Testis (tissue), 3 donors: Measurements from ENCODE around the gene GPR132. TPM values are rescaled to one million over a fixed set of nuclear protein-coding genes. Genes with fewer than 3 reads are reported as not detected.

Experiments
- DNase-seq: peaks from one replicate; pipeline ENCODE4 v3.0.0-alpha.2; 2019
- H3K27ac ChIP-seq, 2 donors: fragments of 200-600 bp; sonication (generic); one replicate each; pipeline ENCODE4 v1.5.1; 2019
- H3K27me3 ChIP-seq: fragments of 200-600 bp; sonication (generic); one replicate; pipeline ENCODE4 v1.5.1; 2019
- H3K36me3 ChIP-seq: fragments of 200-600 bp; sonication (generic); one replicate; pipeline ENCODE4 v1.5.1; 2017; ENCODE audit warnings: low read depth; ENCODE audit errors: missing control alignments
- H3K4me1 ChIP-seq: fragments of 200-600 bp; sonication (generic); one replicate; pipeline ENCODE4 v1.5.1; 2019
- H3K4me3 ChIP-seq, 2 donors: fragments of 200-600 bp; sonication (generic); one replicate each; pipeline ENCODE4 v1.5.1; 2017 to 2019
- H3K9me3 ChIP-seq: fragments of 200-600 bp; sonication (generic); one replicate; pipeline ENCODE4 v1.5.1; 2017
- POLR2A ChIP-seq: fragments of 450-650 bp; IDR thresholded peaks from one replicate; pipeline ENCODE4 v1.6.1; 2017; ENCODE audit warnings: antibody characterized with exemption, mild to moderate bottlenecking, moderate library complexity
- WGBS, 2 donors: methylation state at CpG; one replicate each; pipeline ENCODE4 v1.1.5; 2018; 5-methylcytosine and 5-hydroxymethylcytosine counted together
- intact Hi-C: fragments of 100-400 bp; cut with DNase I; formaldehyde crosslinking; loops from one replicate; pipeline ENCODE4 v1.15.1; 2023; ENCODE audit warnings: low total_unique reads
- polyA plus RNA-seq: library from polyadenylated mRNA; stranded (reverse); fragments of 350-450 nt; fragmentation: Illumina TruSeq; extraction: RNeasy Lipid Tissue Mini Kit (QIAGEN cat#74804); gene quantifications from one replicate; pipeline ENCODE4 v1.2.3, GENCODE V29; 2014; ENCODE audit warnings: low read depth, low replicate concordance; ENCODE audit not compliant: insufficient read depth
- small RNA-seq, 2 donors: library from RNA; depleted of rRNA; stranded (forward); fragments of <200 nt; gene quantifications; one replicate each; pipeline ENCODE3, GENCODE V24; 2016
- total RNA-seq, 2 donors: library from RNA; depleted of rRNA; stranded (reverse); fragments of >200 nt; gene quantifications; one replicate each; pipeline ENCODE4 v1.2.3, GENCODE V29; 2016
- TF ChIP-seq, protein P1 (sequence below), 3 experiments: fragments of 450-650 bp in 2 of 3; fragments of 200-600 bp in 1 of 3; sonication (generic) in 1 of 3; IDR thresholded peaks; one replicate each; pipeline ENCODE4 v1.5.1; 2016 to 2019; ENCODE audit warnings: antibody characterized with exemption in 3 of 3, mild to moderate bottlenecking in 2 of 3, moderate library complexity in 1 of 3

The GPR132 gene
- total and polyA plus RNA-seq, 3 donors from 2014 or later, result 1.2 to 2.5 (median 2.0) TPM

DNA sequence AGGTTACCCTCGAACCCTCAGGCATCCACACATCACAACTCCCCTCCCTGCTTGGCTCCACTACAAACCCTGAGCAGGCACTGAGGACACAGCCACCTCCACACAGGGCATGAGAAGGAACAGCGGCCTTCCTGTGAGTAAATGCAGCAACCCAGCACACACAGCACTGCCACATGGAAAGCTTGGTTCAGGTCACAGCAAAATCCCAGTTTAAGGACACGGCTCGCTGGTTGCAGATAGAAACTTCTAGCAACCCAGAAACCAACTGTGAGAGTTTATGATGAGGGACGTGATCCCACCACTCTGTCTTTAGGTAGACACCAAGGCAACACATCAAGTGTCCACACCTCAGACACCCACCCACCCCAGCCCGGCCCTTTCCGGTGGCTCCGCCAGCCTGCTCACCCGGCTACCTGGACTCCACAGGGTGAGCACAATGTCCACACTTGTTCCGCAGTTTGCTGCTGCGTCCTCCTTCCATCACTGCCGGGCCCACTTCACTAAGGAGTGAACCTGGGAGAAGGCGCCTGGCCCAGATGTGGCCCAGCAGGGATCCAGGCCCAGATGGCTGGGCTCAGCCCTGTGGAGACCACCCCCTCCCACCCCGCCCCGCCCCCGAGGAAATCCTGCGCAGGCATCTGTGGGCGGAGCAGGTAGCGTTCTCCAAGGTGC, 57.5 kb downstream of the GPR132 start:
- H3K27ac ChIP-seq, result no peak overlapping the region
- H3K4me1 ChIP-seq, result no peaks in the 10 kb centered on the region
- no peaks in the 10 kb centered on the region for H3K36me3 ChIP-seq
- no peaks in the 10 kb centered on the region for H3K27me3 ChIP-seq
- DNase-seq, result no peak
- H3K9me3 ChIP-seq, result no peaks in the 10 kb centered on the region
- intact Hi-C loops, result no loop called here
- TF ChIP-seq POLR2A, result no peak
- TF ChIP-seq, protein P1, sequence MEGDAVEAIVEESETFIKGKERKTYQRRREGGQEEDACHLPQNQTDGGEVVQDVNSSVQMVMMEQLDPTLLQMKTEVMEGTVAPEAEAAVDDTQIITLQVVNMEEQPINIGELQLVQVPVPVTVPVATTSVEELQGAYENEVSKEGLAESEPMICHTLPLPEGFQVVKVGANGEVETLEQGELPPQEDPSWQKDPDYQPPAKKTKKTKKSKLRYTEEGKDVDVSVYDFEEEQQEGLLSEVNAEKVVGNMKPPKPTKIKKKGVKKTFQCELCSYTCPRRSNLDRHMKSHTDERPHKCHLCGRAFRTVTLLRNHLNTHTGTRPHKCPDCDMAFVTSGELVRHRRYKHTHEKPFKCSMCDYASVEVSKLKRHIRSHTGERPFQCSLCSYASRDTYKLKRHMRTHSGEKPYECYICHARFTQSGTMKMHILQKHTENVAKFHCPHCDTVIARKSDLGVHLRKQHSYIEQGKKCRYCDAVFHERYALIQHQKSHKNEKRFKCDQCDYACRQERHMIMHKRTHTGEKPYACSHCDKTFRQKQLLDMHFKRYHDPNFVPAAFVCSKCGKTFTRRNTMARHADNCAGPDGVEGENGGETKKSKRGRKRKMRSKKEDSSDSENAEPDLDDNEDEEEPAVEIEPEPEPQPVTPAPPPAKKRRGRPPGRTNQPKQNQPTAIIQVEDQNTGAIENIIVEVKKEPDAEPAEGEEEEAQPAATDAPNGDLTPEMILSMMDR (IDR thresholded peaks at IDR 0.05), result no peak
- H3K4me3 ChIP-seq, result no peak overlapping the region
- WGBS, 2 donors, result 95% methylated on average over 4 to 19 of the region's 19 CpGs

DNA sequence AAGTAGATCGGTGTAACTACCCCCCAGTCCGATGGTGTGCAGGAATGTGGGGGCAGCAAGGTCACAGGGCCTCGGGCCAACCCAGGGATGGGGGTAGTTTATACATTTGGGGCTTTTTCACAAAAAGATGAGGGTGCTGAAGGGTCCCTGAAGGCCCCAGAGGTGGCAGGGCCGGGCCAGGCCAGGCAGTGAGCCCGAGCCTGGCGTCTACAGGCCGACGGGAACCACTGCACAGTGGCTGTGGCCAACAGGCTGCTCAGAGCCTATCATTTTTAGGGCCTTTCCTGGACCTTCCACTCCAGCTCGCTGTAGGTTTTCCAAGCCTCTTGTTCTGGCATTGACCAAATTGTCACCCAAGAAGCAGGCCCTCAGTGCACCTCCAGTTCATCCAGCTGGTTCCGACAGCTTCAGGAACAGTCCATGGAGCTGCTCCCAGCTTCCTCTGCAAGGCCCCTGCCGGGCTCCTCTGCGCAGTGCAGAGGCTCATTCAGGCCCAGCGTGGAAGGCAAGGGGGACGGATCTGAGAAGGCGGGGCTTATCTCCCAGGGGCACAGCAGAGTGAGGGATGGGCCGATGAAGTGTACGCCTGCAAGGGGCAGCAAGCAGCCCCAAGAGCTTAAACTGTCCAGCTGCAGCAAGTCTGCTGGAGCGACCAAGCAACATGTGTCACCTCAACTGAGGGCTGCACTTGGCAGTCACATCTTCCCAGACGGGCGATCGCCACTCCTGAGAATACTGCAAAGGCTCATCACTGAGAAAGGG, 58.2 kb downstream of the GPR132 start:
- H3K9me3 ChIP-seq, result no peaks in the 10 kb centered on the region
- no peaks in the 10 kb centered on the region for H3K27me3 ChIP-seq
- intact Hi-C loops, result no loop called here
- H3K4me1 ChIP-seq, result no peaks in the 10 kb centered on the region
- no peaks in the 10 kb centered on the region for H3K36me3 ChIP-seq
- H3K4me3 ChIP-seq, result no peak overlapping the region
- no peak overlapping the region for H3K27ac ChIP-seq
- TF ChIP-seq, protein P1 (IDR thresholded peaks at IDR 0.05), result no peak
- no peak for TF ChIP-seq POLR2A
- DNase-seq, result no peak
- 76 to 88% methylated on average over 21 of the region's 21 CpGs for WGBS, 2 donors

DNA sequence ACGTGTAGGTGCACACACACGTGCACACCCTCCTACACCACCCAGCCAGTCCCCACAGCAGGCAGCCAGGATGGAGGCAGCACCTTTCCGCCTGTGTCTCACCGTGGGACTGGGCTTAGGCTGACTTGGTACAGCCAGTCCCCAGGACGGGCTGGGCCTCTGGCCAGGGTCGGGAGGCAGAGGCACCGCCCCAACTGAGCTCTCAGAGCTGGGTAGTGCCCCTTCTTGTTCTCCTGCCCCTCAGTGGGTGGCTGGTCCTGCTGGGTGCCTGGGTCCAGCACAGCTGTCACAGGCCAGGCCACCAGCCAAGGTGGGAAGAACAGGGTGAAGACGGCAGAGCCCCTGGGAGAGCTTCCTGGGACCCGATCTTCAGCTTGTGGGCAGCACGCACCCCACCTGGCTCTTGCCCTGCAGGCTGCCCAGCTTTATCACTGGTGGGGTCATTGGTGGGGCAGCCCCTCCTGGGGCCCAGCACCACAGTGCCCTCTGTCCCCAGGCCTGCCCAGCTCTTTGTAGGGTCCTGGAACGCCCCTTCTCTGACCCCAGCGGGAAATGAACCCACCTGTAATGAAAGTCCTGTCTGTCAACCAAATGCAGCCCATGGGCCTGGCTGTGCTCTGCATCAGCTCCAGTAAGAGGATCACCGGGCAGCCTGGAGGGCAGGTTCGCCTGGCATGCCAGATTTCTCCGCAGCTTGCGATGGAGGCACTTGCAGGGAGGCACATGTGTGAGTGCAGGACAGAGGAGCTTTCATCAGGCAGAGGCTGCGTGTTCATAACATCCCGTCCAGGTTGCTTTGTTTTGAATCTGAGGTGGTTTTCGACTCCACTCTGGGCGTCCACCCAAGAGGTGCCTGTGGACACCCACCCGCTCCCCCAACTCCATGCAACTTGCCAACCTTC, 59.0 kb downstream of the GPR132 start:
- TF ChIP-seq, protein P1 (IDR thresholded peaks at IDR 0.05), result no peak
- TF ChIP-seq POLR2A, result no peak
- intact Hi-C loops, result no loop called here
- H3K27ac ChIP-seq, result no peak overlapping the region
- WGBS, 2 donors, result 85 to 94% methylated on average over 10 to 21 of the region's 21 CpGs
- no peaks in the 10 kb centered on the region for H3K4me1 ChIP-seq
- no peak for DNase-seq
- H3K27me3 ChIP-seq, result no peaks in the 10 kb centered on the region
- no peaks in the 10 kb centered on the region for H3K36me3 ChIP-seq
- no peak overlapping the region for H3K4me3 ChIP-seq
- H3K9me3 ChIP-seq, result no peaks in the 10 kb centered on the region

DNA sequence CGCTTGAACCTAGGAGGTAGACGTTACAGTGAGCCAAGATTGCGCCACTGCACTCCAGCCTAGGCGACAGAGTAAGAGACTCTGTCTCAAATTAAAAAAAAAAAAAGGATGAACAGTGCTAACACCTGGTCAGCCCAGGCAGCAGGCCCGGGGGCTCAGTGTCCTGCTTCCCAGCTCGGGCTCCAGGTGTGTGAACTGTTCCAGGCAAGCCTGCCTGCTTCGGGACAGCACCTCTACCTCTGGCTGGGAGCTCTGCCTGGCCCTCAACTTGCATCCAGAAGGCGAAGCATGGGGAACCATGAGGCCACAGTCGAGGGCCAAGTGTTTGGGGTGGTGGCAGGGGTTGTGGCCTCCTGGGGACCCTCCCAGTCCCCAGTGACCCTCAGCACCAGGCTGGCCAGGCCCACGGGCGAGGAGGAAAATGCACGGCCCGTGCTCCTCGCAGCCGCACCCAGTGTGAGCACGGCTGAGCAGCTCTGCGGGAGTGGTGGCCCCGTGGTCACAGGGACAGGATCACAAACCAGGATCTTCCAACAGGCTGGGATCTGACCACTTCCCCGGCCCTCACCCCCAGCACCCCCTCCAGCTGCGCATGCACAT, 59.8 kb downstream of the GPR132 start:
- WGBS, 2 donors, result 91 to 95% methylated on average over 5 to 19 of the region's 20 CpGs
- Histone ChIP-seq H3K4me3 (no peak overlapping the region), H3K4me1 (no peaks in the 10 kb centered on the region), H3K9me3 (no peaks in the 10 kb centered on the region), H3K27ac (no peak overlapping the region), H3K27me3 (no peaks in the 10 kb centered on the region), H3K36me3 (no peaks in the 10 kb centered on the region)
- no peak for TF ChIP-seq POLR2A
- TF ChIP-seq, protein P1 (IDR thresholded peaks at IDR 0.05), result no peak
- intact Hi-C loops, result no loop called here
- no peak for DNase-seq

Small RNA genes within 50 kb of the gene (small RNA-seq; reads per million reads assigned to genes)
- 0 reads per million in 2 donors for gene AL512356.2

Other genes with a start within 250 kb of the GPR132 start
- 10 to 100 TPM; 73.9 to 79.7 TPM for gene CEP170B, start 200.2 kb downstream of the GPR132 start, total RNA-seq
- 33.9 TPM for gene CEP170B, start 200.2 kb downstream of the GPR132 start, polyA plus RNA-seq
- gene PLD4, start 140.6 kb downstream of the GPR132 start, total RNA-seq, result 1 to 10 TPM; 1.1 to 1.7 TPM
- 1.2 TPM for gene PLD4, start 140.6 kb downstream of the GPR132 start, polyA plus RNA-seq
- 10 to 100 TPM; 10.8 to 12.8 TPM for gene AHNAK2, start 87.1 kb downstream of the GPR132 start, total RNA-seq
- gene AHNAK2, start 87.1 kb downstream of the GPR132 start, polyA plus RNA-seq, result 15.1 TPM
- 10 to 100 TPM; 27.6 to 53.9 TPM for gene CLBA1, start 79.6 kb downstream of the GPR132 start, total RNA-seq
- 47.6 TPM for gene CLBA1, start 79.6 kb downstream of the GPR132 start, polyA plus RNA-seq
- gene CDCA4, start 44.3 kb downstream of the GPR132 start, total RNA-seq, result 10 to 100 TPM; 26.2 to 27.5 TPM
- 18.3 TPM for gene CDCA4, start 44.3 kb downstream of the GPR132 start, polyA plus RNA-seq
- gene JAG2, start 103.3 kb upstream of the GPR132 start, total RNA-seq, result 10 to 100 TPM; 20.4 to 21.3 TPM
- gene JAG2, start 103.3 kb upstream of the GPR132 start, polyA plus RNA-seq, result 12.9 TPM
- gene NUDT14, start 115.9 kb upstream of the GPR132 start, total RNA-seq, result 10 to 100 TPM; 22.0 to 40.0 TPM
- gene NUDT14, start 115.9 kb upstream of the GPR132 start, polyA plus RNA-seq, result 28.1 TPM
- gene BTBD6, start 183.1 kb upstream of the GPR132 start, total RNA-seq, result 10 to 100 TPM; 84.1 to 97.6 TPM
- gene BTBD6, start 183.1 kb upstream of the GPR132 start, polyA plus RNA-seq, result 120 TPM
- gene BRF1, start 235.6 kb upstream of the GPR132 start, total RNA-seq, result 100 to 1,000 TPM in 1 of 2 donors, 10 to 100 TPM in 1; 95.3 to 112 TPM
- gene BRF1, start 235.6 kb upstream of the GPR132 start, polyA plus RNA-seq, result 30.3 TPM
- gene PACS2, start 249.3 kb upstream of the GPR132 start, total RNA-seq, result 100 to 1,000 TPM; 167 to 174 TPM
- gene PACS2, start 249.3 kb upstream of the GPR132 start, polyA plus RNA-seq, result 99.2 TPM